K562 treated with DMSO at 1 percent for 48 hours (cell line): ENCODE data around the gene LRP3. TPM values are rescaled to one million over a fixed set of nuclear protein-coding genes. Genes with fewer than 3 reads are reported as not detected.

Experiments used
- total RNA-seq: library from RNA; unstranded; fragments of 300-600 nt; gene quantifications from 2 replicates; pipeline ENCODE4 v1.2.3, GENCODE V29; 2022; ENCODE audit warnings: low replicate concordance; ENCODE audit errors: extremely low read depth

Gene LRP3, protein sequence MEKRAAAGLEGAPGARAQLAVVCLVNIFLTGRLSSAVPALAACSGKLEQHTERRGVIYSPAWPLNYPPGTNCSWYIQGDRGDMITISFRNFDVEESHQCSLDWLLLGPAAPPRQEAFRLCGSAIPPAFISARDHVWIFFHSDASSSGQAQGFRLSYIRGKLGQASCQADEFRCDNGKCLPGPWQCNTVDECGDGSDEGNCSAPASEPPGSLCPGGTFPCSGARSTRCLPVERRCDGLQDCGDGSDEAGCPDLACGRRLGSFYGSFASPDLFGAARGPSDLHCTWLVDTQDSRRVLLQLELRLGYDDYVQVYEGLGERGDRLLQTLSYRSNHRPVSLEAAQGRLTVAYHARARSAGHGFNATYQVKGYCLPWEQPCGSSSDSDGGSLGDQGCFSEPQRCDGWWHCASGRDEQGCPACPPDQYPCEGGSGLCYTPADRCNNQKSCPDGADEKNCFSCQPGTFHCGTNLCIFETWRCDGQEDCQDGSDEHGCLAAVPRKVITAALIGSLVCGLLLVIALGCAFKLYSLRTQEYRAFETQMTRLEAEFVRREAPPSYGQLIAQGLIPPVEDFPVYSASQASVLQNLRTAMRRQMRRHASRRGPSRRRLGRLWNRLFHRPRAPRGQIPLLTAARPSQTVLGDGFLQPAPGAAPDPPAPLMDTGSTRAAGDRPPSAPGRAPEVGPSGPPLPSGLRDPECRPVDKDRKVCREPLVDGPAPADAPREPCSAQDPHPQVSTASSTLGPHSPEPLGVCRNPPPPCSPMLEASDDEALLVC
- total RNA-seq: not detected in 2 replicates

DNA sequence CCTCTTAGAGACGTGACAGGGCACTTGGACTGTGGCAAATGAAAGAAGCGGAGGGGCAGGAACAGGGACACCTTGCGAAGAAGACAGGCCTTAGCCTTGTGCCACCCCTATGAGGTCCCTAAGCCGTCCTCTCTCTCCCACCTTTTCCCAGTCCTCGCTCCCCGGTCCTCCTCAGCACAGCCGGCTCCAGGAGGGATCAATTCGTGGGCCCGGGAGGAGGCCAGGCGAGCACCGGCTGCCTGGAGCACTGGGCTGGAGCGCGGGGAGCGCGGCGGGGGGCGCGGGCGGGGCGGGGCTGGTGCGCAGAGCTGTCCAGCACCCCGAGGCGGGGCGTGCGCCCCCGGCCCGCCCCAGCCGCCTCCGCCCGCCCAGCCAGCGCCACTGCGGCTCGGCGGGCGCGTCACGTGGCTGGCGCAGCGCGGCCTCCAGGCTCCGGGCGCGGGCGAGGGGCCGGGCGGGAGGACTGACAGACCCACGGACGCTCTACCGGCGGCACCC, at the start of gene LRP3:
Gene LRP3 (plus strand): TSS at position 466 of the 498 bp plus-strand sequence. CDS start 456 bp downstream, outside the sequence.

DNA sequence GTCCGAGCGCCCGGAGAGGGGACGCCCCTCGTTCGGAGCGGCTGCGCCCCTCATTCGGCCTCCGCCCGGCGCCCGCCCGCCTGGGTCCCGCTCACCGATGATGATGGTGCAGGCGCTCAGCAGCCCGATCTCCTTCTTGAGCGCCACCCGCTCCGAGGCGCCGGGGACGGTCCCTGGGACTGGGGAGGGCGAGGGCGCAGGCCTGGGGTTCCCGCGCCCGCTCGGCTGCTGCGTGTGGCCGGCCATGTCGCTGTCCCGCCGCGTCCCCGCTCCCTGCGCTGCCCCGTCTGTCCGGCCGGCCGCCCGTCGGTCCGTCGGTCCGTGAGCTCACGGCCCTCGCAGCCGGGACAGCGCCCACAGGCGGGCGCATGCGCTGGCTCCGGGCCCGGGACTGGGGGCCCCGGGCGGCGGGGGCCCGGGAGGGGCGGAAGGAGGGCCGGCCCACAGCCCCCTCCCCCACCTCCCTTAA, 31.4 kb downstream of the LRP3 start, which contains the start of gene SLC7A10:
Gene SLC7A10 (minus strand): TSS at position 393 of the 469 bp plus-strand sequence. CDS start 147 bp downstream, at position 246.

Other genes starting within 250 kb of the LRP3 start
- gene CEP89, start 222.4 kb upstream of the LRP3 start, total RNA-seq: not detected in 2 replicates
- gene FAAP24, start 222.1 kb upstream of the LRP3 start, total RNA-seq: not detected in 2 replicates
- gene RHPN2, start 129.4 kb upstream of the LRP3 start, total RNA-seq: not detected in 2 replicates
- not detected in 2 replicates for gene GPATCH1, start 113.1 kb upstream of the LRP3 start, total RNA-seq
- not detected in 2 replicates for gene WDR88, start 62.2 kb upstream of the LRP3 start, total RNA-seq
- gene SLC7A10, start 31.5 kb downstream of the LRP3 start, total RNA-seq: not detected in 2 replicates
- not detected in 2 replicates for gene CEBPA, start 108.2 kb downstream of the LRP3 start, total RNA-seq
- gene CEBPG, start 179.4 kb downstream of the LRP3 start, total RNA-seq: not detected in 2 replicates